ENCODE data around the gene CXXC5. TPM values are rescaled to one million over a fixed set of nuclear protein-coding genes. Genes with fewer than 3 reads are reported as not detected.
"Not testable (repeated sequence)": the region's sequence is repeated elsewhere in the genome, so short reads cannot be mapped to it uniquely, and the experiment has no call there.

The CXXC5 gene
- total RNA-seq (2014; rRNA removed; shearing (Covaris generic)) (163 and 168 TPM in 2 replicates), polyA plus RNA-seq (2016; fragmentation: Nextera tagmentation; extraction: Ambion mirVana) (81.4 and 83.7 TPM in 2 replicates)

- Histone ChIP-seq H3K4me3 (peak within 1 kb of the TSS; percentile 93), H3K79me2 (ENCODE audit: insufficient read depth) (peaks cover 55% of the 10 kb centered on the region), H3K9me3 (ENCODE audit: low read depth) (no peaks in the 10 kb centered on the region), H3K9me2 (ENCODE audit: insufficient read depth) (no peaks in the 10 kb centered on the region), H3K27ac (peak within 1 kb of the TSS; percentile 98), H2AFZ (peak within 1 kb of the TSS; percentile 78), H3K9ac (peak within 1 kb of the TSS; percentile 90), H3K4me1 (ENCODE audit: insufficient read depth) (peaks cover 26% of the 10 kb centered on the region), H3K36me3 (ENCODE audit: low read depth) (no peaks in the 10 kb centered on the region), H3K27me3 (replicated peaks; ENCODE audit: insufficient read depth) (no peaks in the 10 kb centered on the region), H3K4me2 (ENCODE audit: unreplicated experiment) (peak within 1 kb of the TSS; percentile 81), H3F3A (ENCODE audit: insufficient read depth) (peaks cover 25% of the 10 kb centered on the region), H4K20me1 (ENCODE audit: insufficient read depth) (no peaks in the 10 kb centered on the region)
- DNase-seq, result peak; percentile 90
- 1% methylated on average over 23 to 76 of the region's 106 CpGs for WGBS, 2 experiments (ENCODE audit: low coverage in 1 of 2, low lambda C conversion rate in 2 of 2, missing lambda C conversion rate in 2 of 2)
- TF ChIP-seq EZH2 (IDR thresholded peaks at IDR 0.05; ENCODE audit: insufficient read depth, poor library complexity, severe bottlenecking) (no peak), EZH2phosphoT487 (IDR thresholded peaks at IDR 0.05; ENCODE audit: insufficient read depth, low read depth) (no peak)
- in situ Hi-C loops (cut with MboI), result no loop called here
These were observed at the start of gene CXXC5 for GRCh38 chr5:139648205-139649081. Gene CXXC5 (plus strand): TSS chr5:139648349. CDS start chr5:139680524, 32,175 bp downstream.

- DNase-seq; H3K4me3 ChIP-seq; H3K9me3 ChIP-seq (ENCODE audit: low read depth); H2AFZ ChIP-seq; H3K9ac ChIP-seq; H3K27ac ChIP-seq; H3K4me2 ChIP-seq (ENCODE audit: unreplicated experiment); H3K27me3 ChIP-seq (replicated peaks; ENCODE audit: insufficient read depth); H3K9me2 ChIP-seq (ENCODE audit: insufficient read depth); in situ Hi-C loops (cut with MboI): not testable (repeated sequence)
- whole genome bisulfite sequencing, 2 experiments (ENCODE audit: low coverage in 1 of 2, low lambda C conversion rate in 2 of 2, missing lambda C conversion rate in 2 of 2), result 93 to 100% methylated on average over 4 to 5 of the region's 5 CpGs
- H4K20me1 ChIP-seq (ENCODE audit: insufficient read depth), result peaks cover 11% of the 10 kb centered on the region; the same call in 1 of the 2 replicates
- H3F3A ChIP-seq (ENCODE audit: insufficient read depth), result peaks cover 18% of the 10 kb centered on the region; the same call in 1 of the 2 replicates
- peaks cover 16% of the 10 kb centered on the region for H3K36me3 ChIP-seq (ENCODE audit: low read depth)
- peaks cover 98% of the 10 kb centered on the region for H3K79me2 ChIP-seq (ENCODE audit: insufficient read depth)
- peaks cover 23% of the 10 kb centered on the region for H3K4me1 ChIP-seq (ENCODE audit: insufficient read depth)
These were observed 49.6 kb upstream of the CXXC5 start for GRCh38 chr5:139598601-139598965.

- Histone ChIP-seq H3K4me2 (ENCODE audit: unreplicated experiment) (peak overlapping the region; percentile 11), H3K27ac (peak overlapping the region; percentile 50), H2AFZ (no peak overlapping the region), H3K9me2 (ENCODE audit: insufficient read depth) (no peaks in the 10 kb centered on the region), H3K36me3 (ENCODE audit: low read depth) (peaks cover 16% of the 10 kb centered on the region), H3K9ac (no peak overlapping the region), H3K9me3 (ENCODE audit: low read depth) (no peaks in the 10 kb centered on the region), H3K79me2 (ENCODE audit: insufficient read depth) (peaks cover 96% of the 10 kb centered on the region), H3F3A (ENCODE audit: insufficient read depth) (peaks cover 15% of the 10 kb centered on the region; the same call in 1 of the 2 replicates), H3K4me3 (no peak overlapping the region), H3K4me1 (ENCODE audit: insufficient read depth) (peaks cover 14% of the 10 kb centered on the region), H4K20me1 (ENCODE audit: insufficient read depth) (peaks cover 11% of the 10 kb centered on the region; the same call in 1 of the 2 replicates), H3K27me3 (replicated peaks; ENCODE audit: insufficient read depth) (no peaks in the 10 kb centered on the region)
- TF ChIP-seq EZH2phosphoT487 (IDR thresholded peaks at IDR 0.05; ENCODE audit: insufficient read depth, low read depth) (no peak), EZH2 (IDR thresholded peaks at IDR 0.05; ENCODE audit: insufficient read depth, poor library complexity, severe bottlenecking) (no peak)
- WGBS, 2 experiments (ENCODE audit: low coverage in 1 of 2, low lambda C conversion rate in 2 of 2, missing lambda C conversion rate in 2 of 2), result 63 to 65% methylated on average over 7 of the region's 7 CpGs
- in situ Hi-C loops (cut with MboI), result no loop called here
- DNase-seq, result peak; percentile 73
These were observed 47.7 kb upstream of the CXXC5 start for GRCh38 chr5:139600336-139600949.

GRCh38 chr5:139601429-139601828 is 46.7 kb upstream of the CXXC5 start:
- Histone ChIP-seq H3K36me3 (ENCODE audit: low read depth) (peaks cover 16% of the 10 kb centered on the region), H3K4me2 (ENCODE audit: unreplicated experiment) (no peak overlapping the region), H3K9me3 (ENCODE audit: low read depth) (no peaks in the 10 kb centered on the region), H3K27ac (no peak overlapping the region), H3K4me1 (ENCODE audit: insufficient read depth) (peaks cover 14% of the 10 kb centered on the region), H3K4me3 (no peak overlapping the region), H3K9ac (no peak overlapping the region), H2AFZ (no peak overlapping the region), H4K20me1 (ENCODE audit: insufficient read depth) (peaks cover 11% of the 10 kb centered on the region; the same call in 1 of the 2 replicates), H3K27me3 (replicated peaks; ENCODE audit: insufficient read depth) (no peaks in the 10 kb centered on the region), H3K79me2 (ENCODE audit: insufficient read depth) (peaks cover 96% of the 10 kb centered on the region), H3F3A (ENCODE audit: insufficient read depth) (peaks cover 15% of the 10 kb centered on the region; the same call in 1 of the 2 replicates), H3K9me2 (ENCODE audit: insufficient read depth) (no peaks in the 10 kb centered on the region)
- TF ChIP-seq EZH2phosphoT487 (IDR thresholded peaks at IDR 0.05; ENCODE audit: insufficient read depth, low read depth) (no peak), EZH2 (IDR thresholded peaks at IDR 0.05; ENCODE audit: insufficient read depth, poor library complexity, severe bottlenecking) (no peak)
- DNase-seq, result no peak
- in situ Hi-C loops (cut with MboI), result no loop called here
- WGBS, 2 experiments (ENCODE audit: low coverage in 1 of 2, low lambda C conversion rate in 2 of 2, missing lambda C conversion rate in 2 of 2), result 97 to 98% methylated on average over 12 of the region's 12 CpGs

- peaks cover 16% of the 10 kb centered on the region for H3K36me3 ChIP-seq (ENCODE audit: low read depth)
- H3K27me3 ChIP-seq (replicated peaks; ENCODE audit: insufficient read depth); H3K9me3 ChIP-seq (ENCODE audit: low read depth); H3K9me2 ChIP-seq (ENCODE audit: insufficient read depth); H3K9ac ChIP-seq; in situ Hi-C loops (cut with MboI); H3K27ac ChIP-seq; H3K4me3 ChIP-seq; H3K4me2 ChIP-seq (ENCODE audit: unreplicated experiment); H2AFZ ChIP-seq; DNase-seq: not testable (repeated sequence)
- H3F3A ChIP-seq (ENCODE audit: insufficient read depth), result peaks cover 15% of the 10 kb centered on the region; the same call in 1 of the 2 replicates
- peaks cover 96% of the 10 kb centered on the region for H3K79me2 ChIP-seq (ENCODE audit: insufficient read depth)
- peaks cover 14% of the 10 kb centered on the region for H3K4me1 ChIP-seq (ENCODE audit: insufficient read depth)
- H4K20me1 ChIP-seq (ENCODE audit: insufficient read depth), result peaks cover 11% of the 10 kb centered on the region; the same call in 1 of the 2 replicates
- 92 to 97% methylated on average over 9 of the region's 9 CpGs for WGBS, 2 experiments (ENCODE audit: low coverage in 1 of 2, low lambda C conversion rate in 2 of 2, missing lambda C conversion rate in 2 of 2)
These were observed 46.2 kb upstream of the CXXC5 start for GRCh38 chr5:139601948-139602347.

Measured in GM23248 (cell line).